GM21367 (cell line): ENCODE measurements around the gene ERVFRD-1.

Experiments
- ATAC-seq: cut with Tn5 transposase; IDR thresholded peaks from one replicate; pipeline ENCODE4 v1.9.1; 2021; ENCODE audit not compliant: unreplicated experiment

The ERVFRD-1 gene

GRCh38 chr6:11055127-11055627 is 56.3 kb downstream of the ERVFRD-1 start:
- no peak for ATAC-seq

DNA sequence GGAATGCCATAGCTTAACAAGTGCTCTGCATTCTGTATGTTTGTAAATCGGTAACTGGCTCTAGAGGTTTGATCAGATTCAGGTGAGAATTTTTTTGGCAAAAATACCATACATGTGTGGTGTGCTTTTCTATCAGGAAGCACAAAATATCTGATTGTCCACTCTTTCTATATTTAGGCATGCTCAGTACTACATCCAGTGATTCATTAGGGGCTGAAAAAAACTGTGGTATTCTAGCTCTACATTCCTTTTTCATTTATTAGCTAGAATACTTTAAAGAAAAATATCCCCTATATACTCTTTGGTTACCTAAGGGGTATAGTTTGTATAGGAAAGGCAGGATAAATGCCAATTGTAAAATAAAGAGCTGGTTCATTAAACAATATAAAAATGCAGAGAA is 56.8 kb downstream of the ERVFRD-1 start:
- ATAC-seq, result no peak

- ATAC-seq, result no peak
Observed at GRCh38 chr6:11053307-11053706, 58.2 kb downstream of the ERVFRD-1 start.
